Transverse colon (tissue), 4 donors: Measurements from ENCODE around the gene KAZN. TPM values are rescaled to one million over a fixed set of nuclear protein-coding genes. Genes with fewer than 3 reads are reported as not detected.

Experiments
- DNase-seq: peaks from one replicate; pipeline ENCODE4 v3.0.0-alpha.2; 2019
- H3K27ac ChIP-seq, 4 donors: fragments of 200-600 bp; sonication (generic); 2 replicates each; pipeline ENCODE4 v1.5.1; 2016 to 2018; ENCODE audit warnings: inconsistent platforms in 4 of 4
- H3K27me3 ChIP-seq: fragments of 200-600 bp; sonication (generic); 2 replicates; pipeline ENCODE4 v1.5.1; 2017; ENCODE audit warnings: inconsistent platforms
- H3K36me3 ChIP-seq, 4 donors: fragments of 200-600 bp; sonication (generic); 2 replicates each; pipeline ENCODE4 v1.5.1; 2017 to 2019; ENCODE audit warnings: inconsistent platforms in 4 of 4
- H3K4me1 ChIP-seq, 4 donors: fragments of 200-600 bp; sonication (generic); 2 replicates each; pipeline ENCODE4 v1.5.1; 2017 to 2020; ENCODE audit warnings: inconsistent platforms in 4 of 4
- H3K4me3 ChIP-seq, 4 donors: fragments of 200-600 bp; sonication (generic); 1 replicate in 1 of 4; 2 replicates in 3 of 4; pipeline versions ENCODE4 v1.5.1 to v1.6.1; 2017 to 2019; ENCODE audit warnings: inconsistent platforms in 4 of 4
- H3K9me3 ChIP-seq, 2 donors: fragments of 200-600 bp; sonication (generic); 2 replicates each; pipeline ENCODE4 v1.5.1; 2017 to 2019; ENCODE audit warnings: inconsistent platforms in 2 of 2
- EP300 ChIP-seq: sonication (generic); formaldehyde crosslinking; IDR thresholded peaks from one replicate; pipeline ENCODE4 v1.6.1; 2017; ENCODE audit warnings: antibody characterized with exemption, low read depth
- POLR2A ChIP-seq: fragments of 450-650 bp; IDR thresholded peaks from one replicate; pipeline ENCODE4 v1.6.1; 2016; ENCODE audit warnings: antibody characterized with exemption, mild to moderate bottlenecking, moderate library complexity
- POLR2AphosphoS5 ChIP-seq, 3 donors: sonication (generic); formaldehyde crosslinking; IDR thresholded peaks; one replicate each; pipeline ENCODE4 v1.6.1; 2016; ENCODE audit warnings: antibody characterized with exemption in 3 of 3
- WGBS, 2 donors: methylation state at CpG; one replicate each; pipeline ENCODE4 v1.1.5; 2018; ENCODE audit warnings: low coverage in 1 of 2; 5-methylcytosine and 5-hydroxymethylcytosine counted together
- in situ Hi-C, 4 donors: fragments of 200-750 bp; cut with MboI; loops; one replicate each; pipeline versions ENCODE4 v1.15.0 to v1.15.1; 2017; ENCODE audit warnings: low sequenced_read_pairs in 3 of 4, low pct_ligation_motif_present in 1 of 4, low pct_unique_long_range_greater_than_20kb in 1 of 4
- intact Hi-C: fragments of 100-400 bp; cut with DNase I; formaldehyde crosslinking; loops from one replicate; pipeline ENCODE4 v1.15.1; 2023; ENCODE audit warnings: low total_unique reads
- total RNA-seq, 4 donors: library from RNA; depleted of rRNA; stranded (reverse); fragments of >200 nt; gene quantifications; one replicate each; pipeline ENCODE4 v1.1.0, GENCODE V29; 2016
- TF ChIP-seq, protein P1 (sequence below), 5 experiments: fragments of 200-600 bp in 3 of 5; fragments of 450-650 bp in 2 of 5; sonication (generic) in 3 of 5; IDR thresholded peaks; 1 replicate in 2 of 5; 2 replicates in 3 of 5; pipeline ENCODE4 v1.5.1; 2016 to 2017; ENCODE audit warnings: antibody characterized with exemption in 5 of 5, inconsistent platforms in 3 of 5, mild to moderate bottlenecking in 2 of 5, moderate library complexity in 1 of 5

Gene KAZN
- total RNA-seq, 4 donors from 2014 or later = 12.0 to 17.1 (median 16.2) TPM

- H3K27me3 ChIP-seq = no peaks in the 10 kb centered on the region
- peaks cover 0 to 9% of the 10 kb centered on the region in 2 donors for H3K9me3 ChIP-seq
- DNase-seq = no peak
- H3K4me3 ChIP-seq = no peak overlapping the region
- 32% methylated on average over 2 of the region's 2 CpGs; no CpG with 5 or more reads in 1 of the 2 donors for WGBS, 2 donors
- H3K27ac ChIP-seq = no peak overlapping the region
- in situ Hi-C loops (no loop called here), intact Hi-C loops (no loop called here)
- no peak for TF ChIP-seq EP300
- no peaks in the 10 kb centered on the region for H3K4me1 ChIP-seq
- no peaks in the 10 kb centered on the region for H3K36me3 ChIP-seq
Measured at GRCh38 chr1:14565090-14565489, 33.4 kb upstream of the KAZN start.

GRCh38 chr1:14567056-14567455, 31.4 kb upstream of the KAZN start:
- H3K4me3 ChIP-seq = no peak overlapping the region
- no peaks in the 10 kb centered on the region for H3K27me3 ChIP-seq
- H3K36me3 ChIP-seq = no peaks in the 10 kb centered on the region
- WGBS, 2 donors = 82 to 86% methylated on average over 2 of the region's 2 CpGs
- DNase-seq = no peak
- TF ChIP-seq, protein P1, sequence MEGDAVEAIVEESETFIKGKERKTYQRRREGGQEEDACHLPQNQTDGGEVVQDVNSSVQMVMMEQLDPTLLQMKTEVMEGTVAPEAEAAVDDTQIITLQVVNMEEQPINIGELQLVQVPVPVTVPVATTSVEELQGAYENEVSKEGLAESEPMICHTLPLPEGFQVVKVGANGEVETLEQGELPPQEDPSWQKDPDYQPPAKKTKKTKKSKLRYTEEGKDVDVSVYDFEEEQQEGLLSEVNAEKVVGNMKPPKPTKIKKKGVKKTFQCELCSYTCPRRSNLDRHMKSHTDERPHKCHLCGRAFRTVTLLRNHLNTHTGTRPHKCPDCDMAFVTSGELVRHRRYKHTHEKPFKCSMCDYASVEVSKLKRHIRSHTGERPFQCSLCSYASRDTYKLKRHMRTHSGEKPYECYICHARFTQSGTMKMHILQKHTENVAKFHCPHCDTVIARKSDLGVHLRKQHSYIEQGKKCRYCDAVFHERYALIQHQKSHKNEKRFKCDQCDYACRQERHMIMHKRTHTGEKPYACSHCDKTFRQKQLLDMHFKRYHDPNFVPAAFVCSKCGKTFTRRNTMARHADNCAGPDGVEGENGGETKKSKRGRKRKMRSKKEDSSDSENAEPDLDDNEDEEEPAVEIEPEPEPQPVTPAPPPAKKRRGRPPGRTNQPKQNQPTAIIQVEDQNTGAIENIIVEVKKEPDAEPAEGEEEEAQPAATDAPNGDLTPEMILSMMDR (IDR thresholded peaks at IDR 0.05) = no peak
- TF ChIP-seq POLR2AphosphoS5 (IDR thresholded peaks at IDR 0.05) (no peak), EP300 (no peak), POLR2A (no peak)
- intact Hi-C loops (no loop called here), in situ Hi-C loops (no loop called here)
- no peak overlapping the region for H3K27ac ChIP-seq
- peaks cover 0 to 9% of the 10 kb centered on the region in 2 donors for H3K9me3 ChIP-seq
- H3K4me1 ChIP-seq = no peaks in the 10 kb centered on the region

DNA sequence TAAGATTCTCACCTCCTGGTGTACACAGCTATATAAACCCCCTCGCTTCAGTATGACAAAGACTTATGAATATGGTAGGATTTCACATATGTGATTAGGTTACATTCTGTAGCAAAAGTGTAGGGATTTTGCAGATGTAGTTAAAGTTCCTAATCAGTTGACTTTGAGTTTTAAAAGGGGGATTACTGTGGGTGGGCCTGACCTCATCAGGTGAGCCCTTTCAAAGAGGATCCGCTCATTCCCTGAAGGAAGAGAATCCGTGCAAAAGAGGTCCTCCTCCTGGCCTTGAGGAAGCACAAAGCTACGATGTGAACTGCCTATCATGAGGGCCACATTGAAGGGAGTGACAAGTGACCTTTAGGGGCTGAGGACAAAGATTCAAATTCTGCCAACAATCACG, 30.6 kb upstream of the KAZN start:
- H3K36me3 ChIP-seq = no peaks in the 10 kb centered on the region
- 85 to 92% methylated on average over 3 to 5 of the region's 5 CpGs for WGBS, 2 donors
- TF ChIP-seq POLR2AphosphoS5 (IDR thresholded peaks at IDR 0.05) (no peak), POLR2A (no peak), EP300 (no peak)
- TF ChIP-seq, protein P1 (IDR thresholded peaks at IDR 0.05) = no peak
- intact Hi-C loops = no loop called here
- H3K27me3 ChIP-seq = no peaks in the 10 kb centered on the region
- no peak overlapping the region for H3K27ac ChIP-seq
- H3K4me1 ChIP-seq = no peaks in the 10 kb centered on the region
- peaks cover 0 to 9% of the 10 kb centered on the region in 2 donors for H3K9me3 ChIP-seq
- in situ Hi-C loops = no loop called here
- no peak overlapping the region for H3K4me3 ChIP-seq
- no peak for DNase-seq

DNA sequence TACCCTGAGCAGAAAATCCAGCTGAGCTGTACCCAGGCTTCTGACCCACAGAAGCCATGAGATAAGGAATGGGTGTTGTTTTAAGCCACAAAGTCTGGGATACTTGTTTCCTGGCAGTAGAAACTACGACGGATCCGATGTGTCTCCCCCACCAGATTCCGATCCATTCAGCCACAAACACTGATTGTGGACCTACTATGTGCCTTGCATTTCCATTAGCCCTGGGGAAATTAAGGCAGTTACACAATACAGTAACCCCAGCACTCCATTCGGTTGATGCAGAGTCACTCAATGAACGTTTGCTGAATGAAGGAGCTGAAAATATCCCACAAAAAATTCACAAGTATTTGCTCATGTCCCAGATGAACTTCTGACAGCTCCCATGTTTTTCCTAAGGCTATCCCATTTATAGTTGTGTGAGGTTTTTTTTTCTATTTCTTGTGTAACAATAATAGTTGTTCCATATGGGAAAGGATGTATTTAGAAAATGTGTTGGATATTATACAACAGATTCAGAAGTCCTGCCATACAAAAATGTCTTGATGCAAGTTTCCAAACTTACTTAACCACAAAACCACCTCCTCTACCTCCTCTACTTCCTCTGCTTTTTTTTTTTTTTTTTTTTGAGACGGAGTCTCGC, 29.6 kb upstream of the KAZN start:
- TF ChIP-seq POLR2AphosphoS5 (IDR thresholded peaks at IDR 0.05) (no peak), POLR2A (no peak), EP300 (no peak)
- TF ChIP-seq, protein P1 (IDR thresholded peaks at IDR 0.05) = no peak
- DNase-seq = no peak
- H3K27me3 ChIP-seq = no peaks in the 10 kb centered on the region
- no peaks in the 10 kb centered on the region for H3K36me3 ChIP-seq
- no peak overlapping the region for H3K4me3 ChIP-seq
- peaks cover 0 to 9% of the 10 kb centered on the region in 2 donors for H3K9me3 ChIP-seq
- WGBS, 2 donors = 85 to 87% methylated on average over 2 to 8 of the region's 8 CpGs
- in situ Hi-C loops = no loop called here
- no peaks in the 10 kb centered on the region for H3K4me1 ChIP-seq
- intact Hi-C loops = no loop called here
- H3K27ac ChIP-seq = no peak overlapping the region

DNA sequence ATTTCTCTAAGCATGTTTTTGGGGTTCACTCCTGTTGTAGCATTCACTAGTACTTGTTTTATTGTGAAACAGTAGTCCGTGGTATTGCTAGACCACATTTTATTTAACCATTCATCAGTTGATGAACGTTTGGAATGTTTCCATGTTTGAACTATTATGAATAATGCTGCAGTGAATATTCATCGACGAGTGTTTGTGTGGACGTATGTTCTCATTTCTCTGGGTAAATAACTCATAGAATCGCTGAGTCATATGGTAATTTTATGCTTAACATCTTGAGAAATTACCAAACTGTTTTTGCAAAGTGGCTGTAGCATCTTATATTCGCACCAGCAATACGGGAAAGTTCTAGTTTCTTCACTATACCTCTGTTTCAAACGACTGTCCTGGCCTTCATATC, 28.0 kb upstream of the KAZN start:
- H3K27me3 ChIP-seq = no peaks in the 10 kb centered on the region
- peaks cover 0 to 9% of the 10 kb centered on the region in 2 donors for H3K9me3 ChIP-seq
- DNase-seq = no peak
- in situ Hi-C loops = no loop called here
- H3K4me3 ChIP-seq = no peak overlapping the region
- TF ChIP-seq POLR2A (no peak), POLR2AphosphoS5 (IDR thresholded peaks at IDR 0.05) (no peak), EP300 (no peak)
- TF ChIP-seq, protein P1 (IDR thresholded peaks at IDR 0.05) = no peak
- no peaks in the 10 kb centered on the region for H3K4me1 ChIP-seq
- 77 to 78% methylated on average over 9 of the region's 9 CpGs for WGBS, 2 donors
- no peaks in the 10 kb centered on the region for H3K36me3 ChIP-seq
- intact Hi-C loops = no loop called here
- no peak overlapping the region for H3K27ac ChIP-seq
